Keratinocyte (primary cell): ENCODE measurements around the gene ZBTB8OS. TPM values are rescaled to one million over a fixed set of nuclear protein-coding genes. Genes with fewer than 3 reads are reported as not detected.

Experiments
- DNase-seq: peaks from one replicate; pipeline ENCODE4 v3.0.0-alpha.2; 2011; ENCODE audit warnings: low read depth, missing footprints, low spot score
- FAIRE-seq: peaks from 2 replicates; lab custom pipeline; 2011; peaks lifted over from hg19 to GRCh38; lab: Jason Lieb, UNC
- H2AFZ ChIP-seq: 2 replicates; pipeline ENCODE4 v1.6.0; 2012; ENCODE audit warnings: low read length, control low read depth, inconsistent platforms; ENCODE audit not compliant: control insufficient read depth
- H3K27ac ChIP-seq: 2 replicates; pipeline ENCODE4 v1.5.1; 2011; ENCODE audit warnings: low read length; ENCODE audit not compliant: control insufficient read depth, insufficient read depth
- H3K27me3 ChIP-seq: 3 replicates; pipeline ENCODE4 v1.6.0; 2011; ENCODE audit warnings: low read length; ENCODE audit not compliant: control insufficient read depth, insufficient read depth; ENCODE audit errors: extremely low read depth
- H3K36me3 ChIP-seq, 2 experiments: 2 replicates in 1 of 2; 3 replicates in 1 of 2; pipeline ENCODE4 v1.5.1; 2011; ENCODE audit warnings: low read length in 2 of 2, mild to moderate bottlenecking in 1 of 2; ENCODE audit not compliant: control insufficient read depth in 2 of 2, insufficient read depth in 2 of 2; ENCODE audit errors: extremely low read depth in 1 of 2
- H3K4me1 ChIP-seq: 3 replicates; pipeline ENCODE4 v1.5.1; 2011; ENCODE audit warnings: low read length; ENCODE audit not compliant: control insufficient read depth, insufficient read depth; ENCODE audit errors: extremely low read depth
- H3K4me2 ChIP-seq: 3 replicates; pipeline ENCODE4 v1.6.0; 2011; ENCODE audit warnings: low read depth, low read length; ENCODE audit not compliant: control insufficient read depth, insufficient read depth; ENCODE audit errors: extremely low read depth
- H3K4me3 ChIP-seq, 3 experiments: fragments of 200-600 bp in 1 of 3; sonication (generic) in 1 of 3; 2 replicates in 2 of 3; 3 replicates in 1 of 3; pipeline ENCODE4 v1.5.1; 2011 to 2016; ENCODE audit warnings: low read length in 3 of 3, mild to moderate bottlenecking in 3 of 3, control low read depth in 2 of 3, inconsistent platforms in 1 of 3, low read depth in 1 of 3, mixed read lengths in 1 of 3, mixed run types in 1 of 3, moderate library complexity in 1 of 3; ENCODE audit not compliant: control insufficient read depth in 2 of 3, insufficient read depth in 2 of 3; ENCODE audit errors: extremely low read depth in 1 of 3
- H3K79me2 ChIP-seq: 2 replicates; pipeline ENCODE4 v1.6.0; 2012; ENCODE audit warnings: low read length; ENCODE audit not compliant: control insufficient read depth, insufficient read depth
- H3K9ac ChIP-seq: 3 replicates; pipeline ENCODE4 v1.6.0; 2011; ENCODE audit warnings: low read length; ENCODE audit not compliant: control insufficient read depth, insufficient read depth; ENCODE audit errors: extremely low read depth
- H3K9me1 ChIP-seq: 3 replicates; pipeline ENCODE4 v1.6.0; 2011; ENCODE audit warnings: low read length; ENCODE audit not compliant: control insufficient read depth, insufficient read depth; ENCODE audit errors: extremely low read depth
- H3K9me3 ChIP-seq: 2 replicates; pipeline ENCODE4 v1.5.1; 2012; ENCODE audit warnings: low read depth, low read length; ENCODE audit not compliant: control insufficient read depth
- H4K20me1 ChIP-seq: 3 replicates; pipeline ENCODE4 v1.6.0; 2011; ENCODE audit warnings: low read length; ENCODE audit not compliant: control insufficient read depth, insufficient read depth; ENCODE audit errors: extremely low read depth
- EZH2 ChIP-seq: IDR thresholded peaks from one replicate; pipeline ENCODE4 v1.6.1; 2012; ENCODE audit warnings: inconsistent platforms, mild to moderate bottlenecking, low read length, moderate library complexity
- dilution Hi-C: fragments of 300-500 bp; cut with MboI; formaldehyde crosslinking; loops from one replicate; pipeline ENCODE4 v1.7.0; 2020; ENCODE audit warnings: low sequenced_read_pairs; ENCODE audit not compliant: extremely low pct_ligation_motif_present
- polyA plus RNA-seq, 5 experiments: library from polyadenylated mRNA; depleted of rRNA in 3 of 5; stranded (reverse) in 3 of 5; stranded (forward) in 1 of 5; unstranded in 1 of 5; fragments of >200 nt; gene quantifications; 1 replicate in 1 of 5; 2 replicates in 3 of 5; 3 replicates in 1 of 5; pipeline versions ENCODE4 v1.2.1 to v1.2.3, GENCODE V29; 2011 to 2012; ENCODE audit warnings: missing spikeins in 2 of 5, low read depth in 1 of 5, low replicate concordance in 1 of 5
- TF ChIP-seq, protein P1 (sequence below), 3 experiments: IDR thresholded peaks in 1 of 3; conservative IDR thresholded peaks in 1 of 3; optimal IDR thresholded peaks in 1 of 3; 2 replicates in 2 of 3; 3 replicates in 1 of 3; pipeline versions ENCODE3 to v1.5.1; 2011; ENCODE audit warnings: low read length in 3 of 3, mild to moderate bottlenecking in 3 of 3, moderate library complexity in 2 of 3, control low read depth in 1 of 3, inconsistent platforms in 1 of 3; ENCODE audit not compliant: insufficient read depth in 2 of 3; ENCODE audit errors: extremely low read depth in 1 of 3

The ZBTB8OS gene
- polyA plus RNA-seq, 1 donor (not counting 4 experiments of a cell fraction or from before 2014, with no cell fraction given) = 87.5 TPM

DNA sequence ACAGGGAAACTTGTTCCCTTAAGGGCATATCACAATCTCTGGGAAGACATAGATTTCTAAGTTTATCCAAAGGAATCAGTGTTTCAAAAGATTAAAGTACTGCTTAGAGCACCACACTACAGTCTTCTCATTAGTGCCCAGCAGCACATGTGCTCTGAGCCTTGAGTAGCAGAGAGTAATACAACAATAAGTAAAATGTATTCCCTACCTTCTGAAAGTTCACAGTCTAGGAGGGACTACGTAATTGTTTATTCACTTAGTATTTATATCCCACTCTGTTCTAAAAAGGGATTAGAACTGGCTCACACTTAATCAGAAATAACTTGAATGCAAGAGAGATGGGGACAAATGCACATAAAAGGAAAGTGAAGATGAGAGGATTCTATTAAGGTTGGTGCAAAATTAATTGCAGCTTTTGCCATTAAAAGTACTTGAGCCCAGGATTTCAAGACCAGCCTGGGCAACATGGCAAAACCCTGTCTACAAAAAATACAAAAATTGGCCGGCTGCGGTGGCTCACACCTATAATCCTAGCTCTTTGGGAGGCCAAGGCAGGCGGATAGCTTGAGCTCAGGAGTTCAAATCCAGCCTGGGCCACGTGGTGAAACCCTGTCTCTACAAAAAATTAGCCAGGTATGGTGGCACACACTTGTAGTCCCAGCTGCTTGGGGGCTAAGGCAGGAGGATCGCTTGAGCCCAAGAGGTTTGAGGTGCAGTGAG lies 43.3 kb upstream of the ZBTB8OS start:
- H4K20me1 ChIP-seq = no peaks in the 10 kb centered on the region
- no peak overlapping the region for H3K27ac ChIP-seq

DNA sequence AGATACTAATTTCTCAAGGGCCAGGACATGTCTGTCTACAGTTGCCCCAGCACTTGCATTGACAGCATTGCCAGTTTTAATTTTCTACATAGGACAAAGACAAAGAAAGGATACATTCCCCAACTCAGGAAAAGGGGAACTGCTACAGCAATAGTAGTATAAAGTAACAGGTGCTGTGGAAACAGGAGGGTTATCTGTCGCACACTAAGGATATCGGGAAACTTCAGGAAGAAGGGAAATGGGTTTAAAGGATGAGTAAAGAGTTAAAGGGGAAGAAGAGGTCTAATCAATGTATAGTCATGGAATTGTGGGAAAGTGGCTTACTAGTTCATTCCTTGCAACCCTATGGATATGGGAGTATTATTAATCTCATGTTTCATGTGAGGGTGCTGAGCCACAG lies 36.0 kb upstream of the ZBTB8OS start:
- FAIRE-seq = no peak
- Histone ChIP-seq H4K20me1 (no peaks in the 10 kb centered on the region), H3K9ac (no peak overlapping the region), H3K9me1 (no peaks in the 10 kb centered on the region), H3K27me3 (no peaks in the 10 kb centered on the region), H3K79me2 (no peaks in the 10 kb centered on the region), H3K4me3 (no peak overlapping the region), H3K36me3 (peaks cover 13 to 18% of the 10 kb centered on the region in 2 experiments), H3K4me2 (no peak overlapping the region), H3K9me3 (no peaks in the 10 kb centered on the region), H3K27ac (no peak overlapping the region), H3K4me1 (no peaks in the 10 kb centered on the region), H2AFZ (no peak overlapping the region)
- dilution Hi-C loops = no loop called here
- no peak for DNase-seq
- TF ChIP-seq, protein P1, sequence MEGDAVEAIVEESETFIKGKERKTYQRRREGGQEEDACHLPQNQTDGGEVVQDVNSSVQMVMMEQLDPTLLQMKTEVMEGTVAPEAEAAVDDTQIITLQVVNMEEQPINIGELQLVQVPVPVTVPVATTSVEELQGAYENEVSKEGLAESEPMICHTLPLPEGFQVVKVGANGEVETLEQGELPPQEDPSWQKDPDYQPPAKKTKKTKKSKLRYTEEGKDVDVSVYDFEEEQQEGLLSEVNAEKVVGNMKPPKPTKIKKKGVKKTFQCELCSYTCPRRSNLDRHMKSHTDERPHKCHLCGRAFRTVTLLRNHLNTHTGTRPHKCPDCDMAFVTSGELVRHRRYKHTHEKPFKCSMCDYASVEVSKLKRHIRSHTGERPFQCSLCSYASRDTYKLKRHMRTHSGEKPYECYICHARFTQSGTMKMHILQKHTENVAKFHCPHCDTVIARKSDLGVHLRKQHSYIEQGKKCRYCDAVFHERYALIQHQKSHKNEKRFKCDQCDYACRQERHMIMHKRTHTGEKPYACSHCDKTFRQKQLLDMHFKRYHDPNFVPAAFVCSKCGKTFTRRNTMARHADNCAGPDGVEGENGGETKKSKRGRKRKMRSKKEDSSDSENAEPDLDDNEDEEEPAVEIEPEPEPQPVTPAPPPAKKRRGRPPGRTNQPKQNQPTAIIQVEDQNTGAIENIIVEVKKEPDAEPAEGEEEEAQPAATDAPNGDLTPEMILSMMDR (optimal IDR thresholded peaks at IDR 0.05 in 1 of 3, IDR thresholded peaks at IDR 0.05 in 1 of 3, conservative IDR thresholded peaks at IDR 0.05 in 1 of 3; ENCODE audit: extremely low read depth in 1 of 3, insufficient read depth in 2 of 3, low read length in 3 of 3) = no peak
- TF ChIP-seq EZH2 = no peak

More for the DNA sequence above, 43.3 kb upstream of the ZBTB8OS start:
- H3K36me3 ChIP-seq = peaks cover 4 to 13% of the 10 kb centered on the region in 2 experiments
- no peak overlapping the region for H3K4me3 ChIP-seq
- H3K27me3 ChIP-seq = no peaks in the 10 kb centered on the region
- no peak for FAIRE-seq
- DNase-seq = no peak
- H3K4me2 ChIP-seq = no peak overlapping the region
- H3K79me2 ChIP-seq = no peaks in the 10 kb centered on the region
- dilution Hi-C loops = no loop called here
- H3K4me1 ChIP-seq = no peaks in the 10 kb centered on the region
- no peaks in the 10 kb centered on the region for H3K9me1 ChIP-seq
- no peaks in the 10 kb centered on the region for H3K9me3 ChIP-seq
- H2AFZ ChIP-seq = no peak overlapping the region
- TF ChIP-seq EZH2 = no peak
- TF ChIP-seq, protein P1 (optimal IDR thresholded peaks at IDR 0.05 in 1 of 3, IDR thresholded peaks at IDR 0.05 in 1 of 3, conservative IDR thresholded peaks at IDR 0.05 in 1 of 3; ENCODE audit: extremely low read depth in 1 of 3, insufficient read depth in 2 of 3, low read length in 3 of 3) = no peak
- no peak overlapping the region for H3K9ac ChIP-seq
